K562 (cell line): ENCODE results near the gene IL27RA. TPM values are rescaled to one million over a fixed set of nuclear protein-coding genes. Genes with fewer than 3 reads are reported as not detected.
A peak's percentile ranks its signal among the peaks of the same experiment; 100 is the strongest.

Experiments used
- CHD1 ChIP-seq: fragments of 200-600 bp; sonication (generic); IDR thresholded peaks from one replicate; pipeline ENCODE4 v1.6.1; 2012; ENCODE audit warnings: mild to moderate bottlenecking, moderate library complexity, low read length, inconsistent platforms
- CREB1 ChIP-seq, 2 experiments: sonication (generic) in 1 of 2; formaldehyde crosslinking in 1 of 2; IDR thresholded peaks; 2 replicates each; pipeline versions ENCODE4 v1.6.1 to v1.8.0; 2012 to 2022; ENCODE audit warnings: inconsistent platforms in 1 of 2, mild to moderate bottlenecking in 1 of 2, missing genetic modification reagents in 1 of 2, moderate library complexity in 1 of 2
- CXXC5 ChIP-seq: fragments of 250-450 bp; sonication (Bioruptor Pico); IDR thresholded peaks from 2 replicates; pipeline ENCODE4 v1.8.0; 2022; ENCODE audit warnings: inconsistent platforms, mild to moderate bottlenecking, moderate library complexity
- FOXA1 ChIP-seq: fragments of 450-650 bp; IDR thresholded peaks from 2 replicates; pipeline ENCODE4 v1.6.1; 2016; ENCODE audit warnings: mild to moderate bottlenecking, borderline replicate concordance
- GATAD2B ChIP-seq: fragments of 450-650 bp; IDR thresholded peaks from 2 replicates; pipeline ENCODE4 v1.6.1; 2017; ENCODE audit warnings: mild to moderate bottlenecking, borderline replicate concordance
- HSF4 ChIP-seq: fragments of 250-450 bp; sonication (Bioruptor Pico); IDR thresholded peaks from 2 replicates; pipeline ENCODE4 v2.1.2; 2022; ENCODE audit warnings: mild to moderate bottlenecking, moderate library complexity, borderline replicate concordance
- JUND ChIP-seq, 2 experiments: IDR thresholded peaks; 2 replicates in 1 of 2; 3 replicates in 1 of 2; pipeline ENCODE4 v1.6.1; 2011; ENCODE audit warnings: borderline replicate concordance in 2 of 2, low read depth in 2 of 2, low read length in 2 of 2, improper control_type of control experiment in 1 of 2, missing biosample characterization in 1 of 2, missing genetic modification characterization in 1 of 2, missing genetic modification reagents in 1 of 2
- LCOR ChIP-seq: sonication (generic); formaldehyde crosslinking; IDR thresholded peaks from 2 replicates; pipeline ENCODE4 v1.8.0; 2022; ENCODE audit warnings: mild to moderate bottlenecking, missing genetic modification reagents
- MEF2A ChIP-seq: IDR thresholded peaks from 2 replicates; pipeline ENCODE4 v1.6.1; 2011; ENCODE audit warnings: low read depth, mild to moderate bottlenecking, low read length, moderate library complexity; ENCODE audit not compliant: control insufficient read depth
- MYBL2 ChIP-seq, 2 experiments: fragments of 450-650 bp in 1 of 2; sonication (generic) in 1 of 2; formaldehyde crosslinking in 1 of 2; IDR thresholded peaks; 2 replicates each; pipeline versions ENCODE4 v1.6.1 to v1.8.1; 2017 to 2022; ENCODE audit warnings: borderline replicate concordance in 1 of 2, inconsistent platforms in 1 of 2, low read depth in 1 of 2, mild to moderate bottlenecking in 1 of 2, missing genetic modification reagents in 1 of 2, moderate library complexity in 1 of 2
- PHB2 ChIP-seq: fragments of 450-650 bp; IDR thresholded peaks from 2 replicates; pipeline ENCODE4 v1.6.1; 2017; ENCODE audit warnings: low read depth
- RBFOX2 ChIP-seq: fragments of 200-400 bp; formaldehyde crosslinking; IDR thresholded peaks from 2 replicates; pipeline ENCODE4 v1.6.1; 2017; ENCODE audit warnings: low read depth, mild to moderate bottlenecking, low read length, moderate library complexity
- RFX7 ChIP-seq: fragments of 250-450 bp; sonication (Bioruptor Pico); IDR thresholded peaks from 2 replicates; pipeline ENCODE4 v1.5.1; 2021; ENCODE audit warnings: mild to moderate bottlenecking
- ZNF347 ChIP-seq: fragments of 450-650 bp; formaldehyde crosslinking; IDR thresholded peaks from 2 replicates; pipeline ENCODE4 v1.4.0; 2020; ENCODE audit warnings: low read depth, mild to moderate bottlenecking, moderate library complexity
- ZNF57 ChIP-seq: fragments of 450-650 bp; formaldehyde crosslinking; IDR thresholded peaks from 2 replicates; pipeline ENCODE4 v1.4.0; 2020; ENCODE audit warnings: mild to moderate bottlenecking, moderate library complexity
- polyA plus RNA-seq, 8 experiments: library from polyadenylated mRNA; depleted of rRNA in 4 of 8; stranded (reverse) in 5 of 8; unstranded in 3 of 8; fragments of >200 nt; fragmentation: Nextera tagmentation in 2 of 8; fragmentation: Illumina TruSeq in 1 of 8; extraction: Ambion mirVana in 2 of 8; extraction: Trizol in 1 of 8; gene quantifications; 2 replicates each; pipeline versions ENCODE4 v1.2.1 to v1.2.3, GENCODE V29; 2011 to 2014; ENCODE audit warnings: inconsistent platforms in 1 of 8, missing spikeins in 1 of 8
- total RNA-seq, 7 experiments: library from RNA; depleted of rRNA in 6 of 7; stranded (reverse); fragments of >200 nt in 6 of 7; fragmentation: Illumina TruSeq in 2 of 7; extraction: Trizol in 2 of 7; gene quantifications; 2 replicates each; pipeline versions ENCODE4 v1.2.1 to v1.2.3, GENCODE V29; 2011 to 2021; ENCODE audit warnings: low replicate concordance in 1 of 7
- TF ChIP-seq, protein P1 (sequence below): fragments of 250-450 bp; sonication (Bioruptor Pico); IDR thresholded peaks from 2 replicates; pipeline ENCODE4 v1.4.0; 2020; ENCODE audit warnings: mild to moderate bottlenecking, moderate library complexity
- TF ChIP-seq, protein P2 (sequence below): fragments of 250-450 bp; sonication (Bioruptor Pico); IDR thresholded peaks from 2 replicates; pipeline ENCODE4 v1.5.0; 2021; ENCODE audit warnings: mild to moderate bottlenecking, borderline replicate concordance
- TF ChIP-seq, protein P3 (sequence below): fragments of 450-650 bp; IDR thresholded peaks from 2 replicates; pipeline ENCODE4 v1.7.0; 2016; ENCODE audit warnings: borderline replicate concordance

The IL27RA gene
- total and polyA plus RNA-seq, 9 of the 15 experiments (the other 6 are each of a cell fraction or from before 2014, with no cell fraction given), result 1.9 to 15.9 (median 12.0) TPM

DNA sequence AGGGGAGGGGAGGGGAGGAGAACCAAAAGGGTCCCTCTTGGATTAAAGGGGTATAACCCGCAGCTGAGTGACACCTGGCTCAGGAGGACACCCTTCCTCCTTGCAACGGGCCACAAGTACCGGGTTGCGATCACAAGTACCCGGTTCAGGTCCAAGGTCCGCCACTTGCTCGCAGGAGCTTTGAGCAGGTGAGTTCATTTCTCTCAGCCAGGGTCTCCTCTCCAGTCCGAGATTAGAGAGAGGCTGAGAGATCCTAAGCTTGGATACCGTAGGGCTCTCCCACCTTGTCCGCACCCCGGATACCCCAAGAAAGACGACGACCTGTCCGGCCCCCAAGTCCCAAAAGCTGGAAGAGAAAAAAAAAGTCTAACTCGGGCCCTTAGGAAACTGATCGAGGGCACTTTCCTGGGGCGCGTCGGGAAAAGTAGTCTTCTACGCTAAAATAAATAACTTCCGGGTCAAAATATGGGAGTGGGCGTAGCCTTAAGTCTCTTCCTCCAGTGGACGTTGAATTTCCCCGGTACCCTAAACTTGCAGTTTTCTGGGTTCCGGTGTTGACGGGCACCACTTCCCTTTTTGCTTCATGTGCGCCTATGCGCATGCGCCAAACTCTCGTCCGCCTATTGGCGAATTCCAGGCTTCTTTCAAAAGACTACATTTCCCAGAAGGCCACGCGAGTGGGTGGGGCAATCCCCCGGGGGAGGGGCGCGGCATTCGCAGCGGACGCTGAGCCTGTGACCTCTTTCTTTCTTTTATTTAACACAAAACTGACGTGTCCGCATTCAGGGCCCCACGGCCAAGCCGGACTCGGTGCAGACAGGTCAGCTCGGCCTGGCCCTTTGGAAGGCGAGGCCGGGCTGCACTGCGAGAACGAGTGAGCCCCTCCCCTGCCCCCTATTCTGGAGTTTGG is 49.6 kb downstream of the IL27RA start (continued):
- no peak for TF ChIP-seq FOXA1
- TF ChIP-seq, protein P1, sequence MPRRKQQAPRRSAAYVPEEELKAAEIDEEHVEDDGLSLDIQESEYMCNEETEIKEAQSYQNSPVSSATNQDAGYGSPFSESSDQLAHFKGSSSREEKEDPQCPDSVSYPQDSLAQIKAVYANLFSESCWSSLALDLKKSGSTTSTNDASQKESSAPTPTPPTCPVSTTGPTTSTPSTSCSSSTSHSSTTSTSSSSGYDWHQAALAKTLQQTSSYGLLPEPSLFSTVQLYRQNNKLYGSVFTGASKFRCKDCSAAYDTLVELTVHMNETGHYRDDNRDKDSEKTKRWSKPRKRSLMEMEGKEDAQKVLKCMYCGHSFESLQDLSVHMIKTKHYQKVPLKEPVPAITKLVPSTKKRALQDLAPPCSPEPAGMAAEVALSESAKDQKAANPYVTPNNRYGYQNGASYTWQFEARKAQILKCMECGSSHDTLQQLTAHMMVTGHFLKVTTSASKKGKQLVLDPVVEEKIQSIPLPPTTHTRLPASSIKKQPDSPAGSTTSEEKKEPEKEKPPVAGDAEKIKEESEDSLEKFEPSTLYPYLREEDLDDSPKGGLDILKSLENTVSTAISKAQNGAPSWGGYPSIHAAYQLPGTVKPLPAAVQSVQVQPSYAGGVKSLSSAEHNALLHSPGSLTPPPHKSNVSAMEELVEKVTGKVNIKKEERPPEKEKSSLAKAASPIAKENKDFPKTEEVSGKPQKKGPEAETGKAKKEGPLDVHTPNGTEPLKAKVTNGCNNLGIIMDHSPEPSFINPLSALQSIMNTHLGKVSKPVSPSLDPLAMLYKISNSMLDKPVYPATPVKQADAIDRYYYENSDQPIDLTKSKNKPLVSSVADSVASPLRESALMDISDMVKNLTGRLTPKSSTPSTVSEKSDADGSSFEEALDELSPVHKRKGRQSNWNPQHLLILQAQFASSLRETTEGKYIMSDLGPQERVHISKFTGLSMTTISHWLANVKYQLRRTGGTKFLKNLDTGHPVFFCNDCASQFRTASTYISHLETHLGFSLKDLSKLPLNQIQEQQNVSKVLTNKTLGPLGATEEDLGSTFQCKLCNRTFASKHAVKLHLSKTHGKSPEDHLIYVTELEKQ (CRISPR knock-in tag), result no peak
- no peak for TF ChIP-seq GATAD2B
- no peak for TF ChIP-seq MYBL2 (IDR thresholded peaks at IDR 0.05; ENCODE audit: low read depth)
- TF ChIP-seq MYBL2 (CRISPR knock-in tag; IDR thresholded peaks at IDR 0.05; ENCODE audit: borderline replicate concordance), result no peak
- TF ChIP-seq JUND (IDR thresholded peaks at IDR 0.05; ENCODE audit: borderline replicate concordance, low read depth, low read length), result peak; percentile 24; the same call in 1 of the 2 replicates
- TF ChIP-seq JUND (tag; IDR thresholded peaks at IDR 0.05; ENCODE audit: borderline replicate concordance, low read depth, low read length), result peak; percentile 47; the same call in 1 of the 3 replicates
- peak; percentile 83 for TF ChIP-seq CXXC5 (CRISPR knock-in tag)
- peak; percentile 84; the same call in 1 of the 2 replicates for TF ChIP-seq LCOR (CRISPR knock-in tag)
- TF ChIP-seq, protein P2, sequence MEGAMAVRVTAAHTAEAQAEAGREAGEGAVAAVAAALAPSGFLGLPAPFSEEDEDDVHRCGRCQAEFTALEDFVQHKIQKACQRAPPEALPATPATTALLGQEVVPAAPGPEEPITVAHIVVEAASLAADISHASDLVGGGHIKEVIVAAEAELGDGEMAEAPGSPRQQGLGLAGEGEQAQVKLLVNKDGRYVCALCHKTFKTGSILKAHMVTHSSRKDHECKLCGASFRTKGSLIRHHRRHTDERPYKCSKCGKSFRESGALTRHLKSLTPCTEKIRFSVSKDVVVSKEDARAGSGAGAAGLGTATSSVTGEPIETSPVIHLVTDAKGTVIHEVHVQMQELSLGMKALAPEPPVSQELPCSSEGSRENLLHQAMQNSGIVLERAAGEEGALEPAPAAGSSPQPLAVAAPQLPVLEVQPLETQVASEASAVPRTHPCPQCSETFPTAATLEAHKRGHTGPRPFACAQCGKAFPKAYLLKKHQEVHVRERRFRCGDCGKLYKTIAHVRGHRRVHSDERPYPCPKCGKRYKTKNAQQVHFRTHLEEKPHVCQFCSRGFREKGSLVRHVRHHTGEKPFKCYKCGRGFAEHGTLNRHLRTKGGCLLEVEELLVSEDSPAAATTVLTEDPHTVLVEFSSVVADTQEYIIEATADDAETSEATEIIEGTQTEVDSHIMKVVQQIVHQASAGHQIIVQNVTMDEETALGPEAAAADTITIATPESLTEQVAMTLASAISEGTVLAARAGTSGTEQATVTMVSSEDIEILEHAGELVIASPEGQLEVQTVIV, result no peak
- TF ChIP-seq MEF2A, result no peak
- TF ChIP-seq RBFOX2, result peak; percentile 91
- TF ChIP-seq HSF4 (CRISPR knock-in tag), result no peak
- TF ChIP-seq CHD1, result no peak
- TF ChIP-seq, protein P3, sequence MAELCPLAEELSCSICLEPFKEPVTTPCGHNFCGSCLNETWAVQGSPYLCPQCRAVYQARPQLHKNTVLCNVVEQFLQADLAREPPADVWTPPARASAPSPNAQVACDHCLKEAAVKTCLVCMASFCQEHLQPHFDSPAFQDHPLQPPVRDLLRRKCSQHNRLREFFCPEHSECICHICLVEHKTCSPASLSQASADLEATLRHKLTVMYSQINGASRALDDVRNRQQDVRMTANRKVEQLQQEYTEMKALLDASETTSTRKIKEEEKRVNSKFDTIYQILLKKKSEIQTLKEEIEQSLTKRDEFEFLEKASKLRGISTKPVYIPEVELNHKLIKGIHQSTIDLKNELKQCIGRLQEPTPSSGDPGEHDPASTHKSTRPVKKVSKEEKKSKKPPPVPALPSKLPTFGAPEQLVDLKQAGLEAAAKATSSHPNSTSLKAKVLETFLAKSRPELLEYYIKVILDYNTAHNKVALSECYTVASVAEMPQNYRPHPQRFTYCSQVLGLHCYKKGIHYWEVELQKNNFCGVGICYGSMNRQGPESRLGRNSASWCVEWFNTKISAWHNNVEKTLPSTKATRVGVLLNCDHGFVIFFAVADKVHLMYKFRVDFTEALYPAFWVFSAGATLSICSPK, result no peak
- TF ChIP-seq PHB2, result no peak
- TF ChIP-seq RFX7 (CRISPR knock-in tag), result no peak
- no peak for TF ChIP-seq ZNF57 (CRISPR knock-in tag)
- peak; percentile 67 for TF ChIP-seq CREB1 (IDR thresholded peaks at IDR 0.05)
- peak; percentile 75; the same call in 1 of the 2 replicates for TF ChIP-seq CREB1 (CRISPR knock-in tag; IDR thresholded peaks at IDR 0.05)
- TF ChIP-seq ZNF347, result no peak
